NCI-H69 (cell line): Measurements from ENCODE around the gene NPIPA3.
"Not testable (repeated sequence)": the region's sequence is repeated elsewhere in the genome, so short reads cannot be mapped to it uniquely, and the experiment has no call there.

Source experiments
- DNase-seq: peaks from one replicate; lab custom pipeline; 2025; lab: John Stamatoyannopoulos, UW

Gene NPIPA3

GRCh38 chr16:14742273-14743128 is 39.3 kb downstream of the NPIPA3 start, which contains the start of gene NPIPA2:
TSS of gene NPIPA2 (plus strand) at chr16:14742533. CDS start at chr16:14748066, 5,533 bp downstream.
- not testable (repeated sequence) for DNase-seq

- not testable (repeated sequence) for DNase-seq
Measured at GRCh38 chr16:14773654-14774053, 70.4 kb downstream of the NPIPA3 start.

GRCh38 chr16:14775624-14776023 is 72.4 kb downstream of the NPIPA3 start:
- DNase-seq, result not testable (repeated sequence)
